ENCODE measurements around the gene CRAT.

- TF ChIP-seq, protein P1, sequence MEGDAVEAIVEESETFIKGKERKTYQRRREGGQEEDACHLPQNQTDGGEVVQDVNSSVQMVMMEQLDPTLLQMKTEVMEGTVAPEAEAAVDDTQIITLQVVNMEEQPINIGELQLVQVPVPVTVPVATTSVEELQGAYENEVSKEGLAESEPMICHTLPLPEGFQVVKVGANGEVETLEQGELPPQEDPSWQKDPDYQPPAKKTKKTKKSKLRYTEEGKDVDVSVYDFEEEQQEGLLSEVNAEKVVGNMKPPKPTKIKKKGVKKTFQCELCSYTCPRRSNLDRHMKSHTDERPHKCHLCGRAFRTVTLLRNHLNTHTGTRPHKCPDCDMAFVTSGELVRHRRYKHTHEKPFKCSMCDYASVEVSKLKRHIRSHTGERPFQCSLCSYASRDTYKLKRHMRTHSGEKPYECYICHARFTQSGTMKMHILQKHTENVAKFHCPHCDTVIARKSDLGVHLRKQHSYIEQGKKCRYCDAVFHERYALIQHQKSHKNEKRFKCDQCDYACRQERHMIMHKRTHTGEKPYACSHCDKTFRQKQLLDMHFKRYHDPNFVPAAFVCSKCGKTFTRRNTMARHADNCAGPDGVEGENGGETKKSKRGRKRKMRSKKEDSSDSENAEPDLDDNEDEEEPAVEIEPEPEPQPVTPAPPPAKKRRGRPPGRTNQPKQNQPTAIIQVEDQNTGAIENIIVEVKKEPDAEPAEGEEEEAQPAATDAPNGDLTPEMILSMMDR (optimal IDR thresholded peaks at IDR 0.05 in 1 of 3, IDR thresholded peaks at IDR 0.05 in 1 of 3, conservative IDR thresholded peaks at IDR 0.05 in 1 of 3; ENCODE audit: extremely low read depth in 1 of 3, insufficient read depth in 2 of 3, low read length in 3 of 3): no peak
- TF ChIP-seq EZH2 (IDR thresholded peaks at IDR 0.05; ENCODE audit: low read length): no peak
Measured at GRCh38 chr9:129068990-129069861, 41.4 kb downstream of the CRAT start.

Measured in keratinocyte (primary cell).